Kidney glomerular epithelial cell (primary cell): Measurements from ENCODE around the gene TK1.

Experiments used
- DNase-seq: peaks from one replicate; lab custom pipeline; 2025; lab: John Stamatoyannopoulos, UW

The TK1 gene

DNA sequence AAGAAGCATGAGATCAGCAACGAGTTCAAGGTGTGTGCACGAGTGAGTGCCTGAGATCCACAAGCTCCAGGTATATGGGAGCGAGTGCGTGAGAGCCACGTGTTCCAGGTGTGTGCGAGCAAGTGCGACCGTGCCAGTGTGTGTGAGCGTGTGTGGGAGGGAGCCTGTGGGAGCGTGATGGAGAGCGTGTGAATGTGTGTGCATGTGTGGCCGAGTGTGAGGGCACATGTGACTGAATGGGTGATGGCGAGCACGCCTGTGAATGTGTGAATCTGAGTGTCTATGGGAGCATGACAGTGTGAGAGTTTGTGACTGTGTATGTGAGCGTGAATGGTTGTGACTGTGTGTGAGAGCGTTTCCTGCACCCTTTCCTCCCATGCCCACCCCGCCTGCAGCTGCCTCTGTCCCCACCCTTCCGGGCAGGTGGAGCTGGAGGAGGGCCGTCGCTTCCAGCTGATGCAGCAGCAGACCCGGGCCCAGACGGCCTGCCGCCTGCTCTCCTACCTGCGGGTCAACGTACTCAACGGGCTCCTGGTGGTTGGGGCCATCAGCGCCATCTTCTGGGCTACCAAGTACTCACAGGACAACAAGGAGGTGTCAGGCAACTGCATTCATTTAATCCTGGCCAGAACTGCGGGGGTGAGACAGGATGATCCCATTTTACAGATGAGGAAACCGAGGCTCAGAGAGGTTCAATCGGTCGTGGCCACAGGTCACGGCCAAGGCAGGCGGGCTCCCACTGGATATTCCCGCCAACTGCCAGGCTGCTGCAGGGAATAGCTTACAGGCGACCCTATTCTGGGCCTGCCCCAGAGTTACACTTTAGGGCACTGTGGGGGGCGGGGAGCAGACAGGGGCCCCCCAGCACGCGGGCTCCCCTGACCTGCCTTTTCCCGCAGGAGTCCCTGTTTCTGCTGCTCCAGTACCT is 52.6 kb downstream of the TK1 start:
- DNase-seq: no peak

DNA sequence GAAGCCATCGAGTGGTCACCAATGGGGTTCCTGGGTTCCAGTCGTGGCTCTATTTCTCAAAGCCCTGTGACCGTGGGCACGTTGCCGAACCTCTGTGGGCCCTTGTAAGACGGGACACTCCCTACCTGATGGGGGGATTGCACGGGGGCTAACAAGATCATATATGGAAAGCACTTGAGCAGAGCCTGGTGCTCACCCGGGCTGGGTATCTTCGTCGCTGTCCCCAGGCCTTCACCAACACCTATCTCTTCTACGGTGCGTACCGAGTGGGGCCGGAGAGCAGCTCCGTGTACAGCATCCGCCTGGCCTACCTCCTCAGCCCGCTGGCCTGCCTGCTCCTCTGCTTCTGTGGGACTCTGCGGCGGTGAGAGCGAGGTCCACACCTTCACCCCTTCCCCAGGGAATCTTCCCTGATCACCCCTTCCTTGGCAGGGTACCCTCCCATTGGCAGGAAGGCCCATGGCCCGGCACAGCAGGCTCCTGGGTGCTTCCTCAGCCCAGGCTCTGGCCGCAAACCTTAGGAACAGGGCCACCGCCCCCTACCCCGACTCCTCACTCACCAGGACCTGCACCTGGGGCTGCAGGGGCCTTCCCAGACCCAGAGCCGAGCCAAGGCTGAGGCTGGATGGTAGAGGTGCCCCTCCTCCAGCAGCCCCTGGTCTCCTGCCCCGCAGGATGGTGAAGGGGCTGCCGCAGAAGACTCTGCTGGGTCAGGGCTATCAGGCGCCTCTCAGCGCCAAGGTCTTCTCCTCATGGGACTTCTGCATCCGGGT is 53.5 kb downstream of the TK1 start:
- no peak for DNase-seq

DNA sequence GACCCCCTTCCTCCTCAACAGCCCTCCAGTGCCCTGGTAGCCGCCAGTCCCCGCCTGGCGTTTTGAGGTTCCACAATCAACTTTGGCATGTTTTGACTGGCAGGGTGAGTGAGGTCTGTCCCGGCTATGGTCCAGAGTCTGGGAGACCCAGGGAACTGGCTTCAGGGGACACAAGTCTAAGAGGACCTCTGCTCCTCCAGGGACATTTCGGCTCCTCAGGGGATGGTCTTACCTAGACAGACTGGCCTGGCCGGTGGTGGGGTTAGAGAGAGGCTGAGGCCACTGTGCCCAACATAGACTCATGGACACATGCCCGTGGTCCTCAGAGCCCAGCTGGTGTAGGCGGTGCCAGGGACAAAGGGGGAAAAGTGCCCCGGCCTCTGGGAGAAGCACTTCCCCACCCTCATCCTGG is 54.1 kb downstream of the TK1 start:
- DNase-seq: no peak

DNA sequence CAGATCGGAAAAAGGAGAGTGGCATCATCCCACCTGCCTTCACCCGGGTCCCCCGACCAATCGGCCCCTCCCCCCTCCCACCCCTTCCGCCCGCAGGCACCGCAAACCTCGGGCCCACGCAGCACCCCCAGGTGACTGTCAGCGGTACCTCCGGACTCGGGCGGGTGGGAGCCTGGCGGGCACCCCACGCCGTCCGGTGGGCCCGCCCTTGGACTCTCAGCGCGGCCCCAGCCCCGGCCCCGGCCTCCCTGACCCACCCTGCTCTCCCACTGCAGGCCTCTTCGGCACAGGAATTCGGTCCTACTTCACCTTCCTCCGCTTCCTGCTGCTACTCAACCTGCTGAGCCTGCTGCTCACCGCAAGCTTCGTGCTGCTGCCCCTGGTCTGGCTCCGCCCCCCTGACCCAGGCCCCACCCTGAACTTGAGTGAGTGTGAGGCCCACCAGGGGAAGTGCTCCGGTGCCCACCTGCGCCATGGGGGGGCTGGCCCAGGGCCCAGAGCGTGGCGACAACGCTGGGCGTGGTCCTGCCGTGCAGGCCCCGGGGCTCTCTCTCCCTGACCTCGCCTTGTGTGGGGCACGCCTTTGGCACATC is 54.7 kb downstream of the TK1 start:
- no peak for DNase-seq

DNA sequence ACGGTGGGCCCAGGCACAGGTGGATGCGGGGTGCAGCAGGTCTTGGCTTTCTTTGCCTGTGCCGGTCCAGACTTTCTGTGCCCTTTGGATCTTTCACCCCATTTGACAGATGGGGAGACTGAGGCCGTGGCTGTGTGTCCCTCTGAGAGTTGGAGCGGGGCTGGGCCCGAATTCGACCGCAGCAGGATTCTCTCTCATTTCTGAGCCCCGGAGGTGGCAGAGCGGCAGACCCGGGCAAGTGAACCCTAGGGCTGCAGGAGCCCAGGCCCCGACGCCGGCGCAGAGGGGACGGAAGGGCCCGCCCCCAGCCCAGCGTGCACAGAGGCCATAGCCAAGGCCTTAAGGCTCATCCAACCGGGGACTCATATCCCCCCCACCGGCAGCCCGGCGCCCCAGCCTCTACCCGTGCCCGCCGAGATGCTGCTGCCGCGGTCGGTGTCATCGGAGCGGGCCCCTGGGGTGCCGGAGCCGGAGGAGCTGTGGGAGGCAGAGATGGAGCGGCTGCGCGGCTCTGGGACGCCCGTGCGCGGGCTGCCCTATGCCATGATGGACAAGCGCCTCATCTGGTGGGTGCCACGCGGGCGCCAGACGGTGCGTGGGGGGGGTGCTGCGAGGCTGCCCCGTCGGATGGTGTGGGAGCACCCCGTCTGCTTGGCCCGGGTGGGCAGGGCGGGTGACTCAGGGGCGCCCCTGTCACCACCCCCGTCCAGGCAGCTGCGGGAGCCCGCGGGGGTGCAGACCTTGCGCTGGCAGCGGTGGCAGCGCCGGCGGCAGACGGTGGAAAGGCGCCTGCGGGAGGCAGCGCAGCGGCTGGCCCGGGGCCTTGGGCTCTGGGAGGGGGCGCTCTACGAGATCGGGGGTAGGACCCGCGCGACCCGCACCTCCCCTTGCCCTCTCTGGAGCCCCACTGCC is 55.4 kb downstream of the TK1 start:
- DNase-seq: no peak

DNA sequence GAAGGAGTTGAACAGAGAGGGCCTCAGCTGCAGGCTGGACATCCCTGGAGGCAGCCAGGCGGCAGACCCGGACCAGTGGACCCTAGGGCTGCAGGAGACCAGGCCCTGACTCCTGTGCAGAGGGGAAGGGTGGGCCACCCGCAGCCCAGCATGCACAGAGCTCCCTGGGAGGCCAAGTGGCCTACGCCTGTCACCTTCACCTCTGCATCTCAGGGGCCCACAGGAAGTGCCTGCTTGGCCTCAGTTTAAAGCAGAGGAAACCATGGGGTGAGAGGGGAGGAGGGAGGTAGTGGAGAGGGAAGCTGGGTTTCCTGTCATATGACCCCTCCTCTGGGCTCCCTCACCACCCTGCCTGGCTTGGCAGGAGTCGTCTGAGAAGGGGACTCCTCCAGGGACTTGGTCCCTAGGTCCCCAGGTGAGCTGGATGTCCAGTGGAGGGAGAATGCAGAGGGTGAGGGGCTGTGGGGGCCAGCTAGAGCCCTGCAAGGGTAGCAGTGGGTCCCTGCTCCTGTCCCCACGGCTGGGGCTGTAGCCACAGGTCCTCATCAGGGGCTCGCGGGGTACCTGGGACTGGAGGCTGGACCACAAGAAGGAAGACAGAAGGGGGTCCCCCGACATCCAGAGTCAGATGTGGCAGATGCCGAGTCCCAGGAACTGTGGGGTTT is 56.3 kb downstream of the TK1 start, which contains the start of gene TMC8:
TSS of gene TMC8 (plus strand) at position 335 of the 665 bp plus-strand sequence. CDS start 818 bp downstream, outside the sequence.
- DNase-seq: no peak

DNA sequence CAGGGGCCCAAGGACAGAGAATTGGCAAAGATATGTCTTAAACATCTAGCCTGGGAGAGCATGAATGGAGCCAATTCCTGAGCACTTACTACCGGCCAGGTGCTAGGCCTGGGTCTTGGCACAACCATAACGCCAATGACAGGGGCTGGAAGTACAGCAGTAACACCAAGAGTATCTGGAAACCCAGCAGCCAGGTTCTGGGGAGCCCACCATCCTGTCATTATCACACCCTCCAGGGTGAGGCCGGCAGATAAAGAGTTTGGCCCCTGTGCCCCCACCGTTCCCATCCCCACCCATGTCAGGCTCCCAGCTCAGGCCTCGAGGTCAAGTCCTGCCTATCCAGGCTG is 56.8 kb downstream of the TK1 start:
- no peak for DNase-seq

DNA sequence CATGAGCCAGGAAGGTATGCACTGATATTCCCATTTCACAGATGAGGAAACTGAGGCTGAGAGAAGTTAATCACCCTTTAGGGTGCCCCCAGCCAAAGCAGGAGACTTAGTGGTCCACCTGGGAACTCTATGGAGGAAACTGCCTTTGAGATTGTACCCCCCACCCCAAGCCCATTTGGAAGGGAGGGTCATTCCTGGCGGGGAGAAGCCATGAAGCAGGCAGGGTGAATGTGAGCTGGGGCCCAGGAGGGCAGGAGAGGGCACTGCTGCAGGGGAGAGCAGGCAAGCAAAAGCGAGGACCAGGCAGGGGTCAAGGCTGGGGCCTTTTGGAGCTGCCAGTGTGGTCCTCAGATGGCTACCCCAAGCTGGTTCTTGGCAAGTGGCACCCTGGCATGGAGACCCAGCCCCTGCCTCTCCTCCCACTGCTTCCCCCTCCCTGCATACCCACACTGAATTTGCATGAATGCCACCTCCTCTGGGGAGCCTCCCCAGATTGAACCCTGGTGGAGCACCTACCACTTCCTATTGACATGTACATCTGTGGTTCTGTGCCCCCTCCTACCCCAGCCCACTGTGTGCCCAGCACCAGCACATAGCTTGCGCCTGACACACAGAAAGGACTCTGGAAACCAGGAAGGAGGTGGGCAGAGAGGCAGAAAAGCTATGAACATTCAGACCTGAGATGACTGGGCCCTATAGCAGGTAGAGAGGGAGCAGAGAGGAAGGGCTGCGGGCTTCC is 57.3 kb downstream of the TK1 start:
- no peak for DNase-seq

DNA sequence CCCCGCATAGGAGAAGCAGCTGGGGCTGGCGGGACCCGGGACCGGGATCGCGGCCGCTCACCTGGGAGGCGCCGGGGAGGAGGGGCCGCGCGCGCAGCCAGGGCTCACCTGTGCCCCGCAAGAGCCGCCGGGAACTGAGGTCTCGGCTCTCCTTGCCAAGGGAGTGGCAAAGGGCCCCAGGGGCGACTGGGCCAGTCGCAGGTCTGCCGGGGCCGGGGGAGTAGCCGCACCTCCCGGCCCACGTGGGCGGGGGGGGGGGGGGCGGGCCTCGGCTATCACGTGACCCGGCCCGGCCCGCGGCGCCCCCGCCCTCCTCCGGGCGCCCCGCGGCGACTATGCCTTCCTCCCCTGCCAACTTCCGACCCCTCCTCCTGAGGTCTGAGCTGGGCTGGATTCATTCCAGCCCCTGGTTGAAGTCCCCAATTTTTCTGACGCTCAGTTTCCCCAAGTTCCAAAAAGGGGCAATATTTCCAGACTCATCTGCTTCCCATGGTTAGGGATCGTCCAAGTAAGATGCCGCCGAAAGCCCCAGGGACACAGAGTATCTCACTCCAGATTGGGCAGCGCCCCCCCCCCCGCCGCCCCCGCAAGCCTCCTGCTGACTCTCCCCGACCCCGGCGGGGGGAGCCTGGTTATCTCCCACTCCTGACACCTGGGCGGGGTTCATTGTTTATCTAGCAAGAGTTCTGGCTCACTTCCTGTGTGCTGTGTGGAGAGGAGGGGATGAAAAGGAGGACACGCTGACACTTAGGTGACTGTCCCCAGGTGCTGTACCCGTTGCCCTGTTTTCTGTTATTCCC is 58.1 kb downstream of the TK1 start, which contains the start of gene TMC6:
TSS of gene TMC6 (minus strand) at position 205 of the 800 bp plus-strand sequence. CDS start 1,923 bp downstream, outside the sequence.
- DNase-seq: no peak

DNA sequence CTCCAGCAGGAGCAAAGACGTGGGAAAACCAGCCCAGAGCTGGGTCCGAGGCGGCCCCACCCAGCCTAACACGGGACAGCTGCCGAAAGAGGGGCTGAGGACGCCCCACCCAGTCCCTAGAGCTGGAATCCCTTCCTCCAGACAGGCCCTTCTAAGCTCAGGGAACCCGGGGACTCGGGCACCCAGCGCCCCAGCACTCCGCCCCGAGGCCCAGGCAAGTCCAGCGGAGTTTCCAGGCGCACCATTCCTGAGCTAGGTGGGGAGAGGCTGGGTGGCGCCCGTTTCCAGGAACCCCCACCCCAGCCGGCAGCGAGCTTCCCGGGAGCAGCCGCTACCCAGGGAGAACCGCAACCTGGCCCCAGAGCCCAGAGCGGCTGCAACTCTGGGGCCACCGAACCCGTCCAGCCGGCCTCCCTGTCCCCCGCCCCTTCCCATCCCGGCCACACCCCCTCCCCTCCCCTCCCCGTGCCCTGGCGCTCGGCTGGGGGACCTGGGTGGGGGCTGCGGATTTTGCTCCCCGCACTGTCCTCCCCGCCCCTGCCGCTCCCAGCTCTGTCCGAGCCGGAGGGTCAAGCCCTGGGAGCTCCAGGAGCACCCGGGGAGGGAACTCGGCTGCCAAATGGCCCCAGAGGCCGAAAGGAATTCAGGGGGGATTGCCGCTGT is 58.8 kb downstream of the TK1 start:
- no peak for DNase-seq

DNA sequence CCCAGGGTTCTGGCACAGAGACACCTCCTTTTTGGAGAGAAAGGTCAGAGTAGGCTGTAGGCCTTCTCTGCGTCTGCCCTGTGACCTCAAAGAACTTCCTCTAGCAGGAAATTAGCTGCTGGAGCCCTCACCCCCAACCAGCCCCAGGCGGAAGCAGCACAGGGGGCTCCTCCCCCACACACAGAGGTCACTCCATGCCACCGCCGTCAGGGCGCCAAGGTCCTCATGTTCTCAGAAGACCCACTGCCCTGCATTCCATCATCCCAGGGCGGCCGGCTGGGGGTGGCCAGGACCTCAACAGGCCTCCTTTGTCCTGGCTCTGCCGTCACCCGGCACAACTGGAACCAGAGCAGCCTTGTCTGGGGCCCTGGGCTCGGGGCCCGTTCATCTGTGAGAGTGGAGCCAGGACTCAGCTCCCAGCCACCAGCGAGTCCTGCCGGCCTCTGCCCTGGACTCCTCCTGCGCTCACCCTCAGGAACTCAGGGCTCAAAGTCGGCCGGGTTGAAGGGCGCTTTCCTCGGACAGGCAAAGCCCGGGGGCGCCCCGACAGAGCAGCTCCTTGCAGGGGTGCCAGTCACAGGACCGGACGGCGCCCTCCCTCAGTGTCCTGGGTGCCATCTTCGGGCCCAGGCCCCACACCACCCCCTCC is 59.5 kb downstream of the TK1 start:
- no peak for DNase-seq

DNA sequence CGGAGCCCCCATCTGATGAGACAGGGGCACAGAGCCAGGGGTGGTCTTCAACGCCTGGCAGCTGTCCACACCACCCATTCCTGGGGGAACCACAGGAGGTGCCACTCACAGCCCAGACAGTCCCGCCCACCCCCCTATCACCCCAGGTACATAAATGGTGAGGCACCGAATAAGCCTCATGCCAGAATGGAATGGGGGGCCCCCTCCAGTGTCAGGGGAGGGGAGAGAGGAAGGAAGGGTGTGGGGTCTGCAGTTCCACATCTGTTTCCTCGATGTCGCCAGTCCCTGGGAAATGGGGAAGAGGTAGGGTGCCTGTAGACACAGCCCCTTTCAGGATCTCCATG is 60.0 kb downstream of the TK1 start:
- DNase-seq: no peak

DNA sequence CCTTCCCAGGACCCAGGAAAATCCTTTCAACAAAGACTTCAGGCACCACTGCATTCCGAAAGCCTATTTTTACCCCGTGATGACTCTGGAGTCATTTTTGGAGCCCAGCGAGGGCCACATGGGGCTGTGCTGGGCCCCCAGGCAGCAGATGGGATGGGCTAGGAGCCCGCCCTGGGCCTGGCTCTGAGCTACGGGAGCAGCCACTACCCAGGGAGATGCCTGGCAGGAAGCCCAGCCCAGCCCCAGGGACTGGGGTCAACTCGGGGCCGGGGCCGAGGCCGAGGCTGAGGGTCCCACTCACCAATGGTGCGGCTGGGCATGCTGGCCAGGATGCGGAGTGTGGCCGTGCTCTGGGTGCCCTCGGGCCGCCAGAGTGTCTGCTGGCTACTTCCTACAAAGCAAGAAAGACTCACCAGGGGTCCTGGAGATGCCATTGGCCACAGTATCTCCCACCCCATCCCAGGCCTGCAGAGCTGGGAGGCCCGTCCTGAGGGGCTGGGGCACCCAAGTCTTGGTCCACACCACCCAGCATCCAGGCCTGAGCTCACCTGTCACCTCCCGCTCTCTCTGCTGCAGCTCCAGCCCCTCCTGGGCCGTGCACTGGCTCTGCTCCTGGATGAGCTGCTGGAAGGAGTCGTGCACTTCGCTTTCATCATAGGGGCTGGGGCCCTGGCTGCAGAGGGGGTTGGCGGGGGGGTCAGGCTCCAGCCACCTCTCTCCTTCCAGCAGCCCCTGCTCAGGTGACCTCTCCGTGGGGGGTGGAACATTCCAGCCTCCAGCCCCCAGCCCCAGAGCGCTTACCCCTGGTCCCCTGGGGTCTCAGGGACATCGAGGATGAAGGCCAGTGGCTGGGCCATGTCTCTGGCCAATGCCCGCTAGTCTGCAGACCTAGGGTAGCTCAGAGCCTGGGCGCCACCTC is 60.6 kb downstream of the TK1 start:
- DNase-seq: no peak

DNA sequence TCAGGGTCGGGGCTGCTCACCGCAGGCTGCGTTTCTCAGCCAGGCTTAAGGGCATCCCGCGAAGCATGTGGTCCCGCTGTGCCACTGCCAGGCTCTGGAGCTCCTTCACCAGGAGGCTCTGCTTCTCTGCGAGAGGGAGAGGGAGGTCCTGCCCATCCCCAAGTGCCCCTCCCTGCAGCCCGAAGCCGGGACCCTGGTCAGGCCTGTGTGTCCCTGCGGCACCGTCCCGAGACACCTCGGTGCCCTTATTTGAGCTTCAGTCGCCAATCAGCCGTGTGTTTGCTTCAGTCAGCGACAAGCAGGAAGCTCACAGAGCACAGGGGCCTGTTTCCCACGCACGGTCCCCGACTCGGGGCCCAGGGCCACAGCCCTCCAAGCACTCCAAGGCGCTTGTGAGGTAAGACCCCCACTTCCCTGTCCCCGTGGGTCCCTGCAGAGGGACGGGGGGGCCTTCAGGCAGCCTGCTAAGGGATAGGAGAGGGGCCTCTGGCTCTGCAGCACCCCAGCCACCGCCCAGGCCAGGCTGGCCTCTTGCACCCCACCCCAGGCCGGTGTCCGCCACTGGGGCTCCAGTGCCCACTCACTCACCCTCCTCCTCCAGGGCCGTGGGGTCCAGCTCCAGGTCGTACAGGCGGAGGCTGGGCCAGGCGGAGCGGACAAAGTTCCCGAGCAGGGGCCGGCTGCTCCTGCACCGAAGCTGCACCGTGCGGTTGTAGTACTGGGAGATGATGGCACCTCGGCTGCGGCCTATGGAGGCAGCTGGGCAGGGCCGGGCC is 61.5 kb downstream of the TK1 start:
- DNase-seq: no peak

DNA sequence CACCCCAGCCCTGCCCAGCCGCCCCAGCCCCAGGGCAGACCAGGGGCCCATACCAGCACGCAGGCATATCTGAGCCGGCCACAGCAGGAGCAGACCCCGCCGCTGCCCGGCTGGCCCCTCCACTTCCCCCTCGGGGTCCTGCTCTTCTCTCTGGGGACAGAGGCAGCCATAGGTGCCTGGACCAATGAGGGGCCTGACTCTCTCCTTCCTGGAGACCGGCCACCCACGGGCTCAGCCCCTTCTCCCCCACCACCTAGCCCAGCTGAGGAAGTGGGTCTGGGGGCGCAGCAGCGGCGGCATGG is 62.1 kb downstream of the TK1 start:
- DNase-seq: no peak
